Mucosa of descending colon (tissue), 3 donors: Measurements from ENCODE around the gene EPSTI1. TPM values are rescaled to one million over a fixed set of nuclear protein-coding genes. Genes with fewer than 3 reads are reported as not detected.

Experiments
- ATAC-seq: fragments of 200-7000 bp; cut with Tn5 transposase; one replicate; pipeline ENCODE4 v1.9.1; 2020; ENCODE audit warnings: mild to moderate bottlenecking, moderate library complexity
- DNase-seq, 3 donors: peaks; one replicate each; pipeline ENCODE4 v3.0.0-alpha.2; 2020
- H3K36me3 ChIP-seq: fragments of 200-600 bp; one replicate; pipeline ENCODE4 v1.8.0; 2021; ENCODE audit warnings: low read depth, mild to moderate bottlenecking
- H3K4me1 ChIP-seq: fragments of 200-600 bp; one replicate; pipeline ENCODE4 v1.8.0; 2021; ENCODE audit warnings: low read depth, mild to moderate bottlenecking
- H3K4me3 ChIP-seq: fragments of 200-600 bp; one replicate; pipeline ENCODE4 v1.8.0; 2021; ENCODE audit warnings: mild to moderate bottlenecking
- H3K9me3 ChIP-seq: fragments of 200-600 bp; one replicate; pipeline ENCODE4 v1.8.0; 2021; ENCODE audit warnings: mild to moderate bottlenecking
- CTCF ChIP-seq: fragments of 200-600 bp; IDR thresholded peaks from one replicate; pipeline ENCODE4 v1.8.0; 2022; ENCODE audit warnings: antibody characterized with exemption, mild to moderate bottlenecking
- intact Hi-C, 2 donors: fragments of 100-400 bp; cut with DNase I in 1 of 2; cut with micrococcal nuclease in 1 of 2; formaldehyde crosslinking; loops; one replicate each; pipeline versions ENCODE4 v1.11.0 to v1.11.1; 2022; cut with DNase I, micrococcal nuclease
- total RNA-seq, 3 donors: library from RNA; stranded (reverse); fragmentation: NEBNext Ultra II Directional in 2 of 3; extraction: Animal tissue kit (Norgen Biotek cat#: 25700) in 2 of 3; gene quantifications; one replicate each; pipeline versions ENCODE4 v1.2.1 to v1.2.4, GENCODE V29; 2021 to 2023
- donor health status: DM: no; HTN: no; CAD: no; lungs with moderate emphysema.
- donor health status: DM: no; HTN: no; CAD: no.
- donor health status: DM: no; HTN: yes; CAD: no.

EPSTI1 gene
- total RNA-seq, 3 donors from 2014 or later, result 12.1 to 26.9 (median 19.1) TPM

- Histone ChIP-seq H3K36me3 (no peaks in the 10 kb centered on the region), H3K9me3 (no peaks in the 10 kb centered on the region), H3K4me1 (no peaks in the 10 kb centered on the region), H3K4me3 (no peak overlapping the region)
- no peak for TF ChIP-seq CTCF
- intact Hi-C loops, result no loop called here
- ATAC-seq (no peak), DNase-seq (no peak)
These were observed 30.9 kb upstream of the EPSTI1 start for GRCh38 chr13:43022934-43023288.

GRCh38 chr13:43021926-43022670 lies 30.1 kb upstream of the EPSTI1 start:
- Histone ChIP-seq H3K4me1 (no peaks in the 10 kb centered on the region), H3K4me3 (no peak overlapping the region), H3K36me3 (no peaks in the 10 kb centered on the region), H3K9me3 (no peaks in the 10 kb centered on the region)
- DNase-seq (no peak), ATAC-seq (no peak)
- TF ChIP-seq CTCF, result no peak
- intact Hi-C loops, result no loop called here

- Histone ChIP-seq H3K4me3 (no peak overlapping the region), H3K9me3 (no peaks in the 10 kb centered on the region), H3K4me1 (no peaks in the 10 kb centered on the region), H3K36me3 (no peaks in the 10 kb centered on the region)
- no peak for TF ChIP-seq CTCF
- DNase-seq, result no peak
- intact Hi-C loops, result no loop called here
- ATAC-seq, result peak; percentile 1
These were observed 28.8 kb upstream of the EPSTI1 start for GRCh38 chr13:43020794-43021193.

GRCh38 chr13:43019811-43020210 lies 27.8 kb upstream of the EPSTI1 start:
- intact Hi-C loops, result no loop called here
- no peaks in the 10 kb centered on the region for H3K36me3 ChIP-seq
- DNase-seq (no peak), ATAC-seq (no peak)
- H3K4me3 ChIP-seq, result no peak overlapping the region
- no peak for TF ChIP-seq CTCF
- H3K4me1 ChIP-seq, result no peaks in the 10 kb centered on the region
- no peaks in the 10 kb centered on the region for H3K9me3 ChIP-seq

GRCh38 chr13:43016226-43016625 lies 24.2 kb upstream of the EPSTI1 start:
- no peak for TF ChIP-seq CTCF
- intact Hi-C loops, result no loop called here
- Histone ChIP-seq H3K36me3 (no peaks in the 10 kb centered on the region), H3K4me3 (no peak overlapping the region), H3K4me1 (no peaks in the 10 kb centered on the region), H3K9me3 (no peaks in the 10 kb centered on the region)
- no peak for DNase-seq
- no peak for ATAC-seq

GRCh38 chr13:43014162-43014561 lies 22.1 kb upstream of the EPSTI1 start:
- no peaks in the 10 kb centered on the region for H3K9me3 ChIP-seq
- no peak for TF ChIP-seq CTCF
- intact Hi-C loops, result no loop called here
- no peak for ATAC-seq
- H3K36me3 ChIP-seq, result no peaks in the 10 kb centered on the region
- H3K4me1 ChIP-seq, result no peaks in the 10 kb centered on the region
- no peak for DNase-seq
- H3K4me3 ChIP-seq, result no peak overlapping the region
